ENCODE data around the gene GMCL1.
"Not testable (repeated sequence)": the region's sequence is repeated elsewhere in the genome, so short reads cannot be mapped to it uniquely, and the experiment has no call there.

The GMCL1 gene

DNA sequence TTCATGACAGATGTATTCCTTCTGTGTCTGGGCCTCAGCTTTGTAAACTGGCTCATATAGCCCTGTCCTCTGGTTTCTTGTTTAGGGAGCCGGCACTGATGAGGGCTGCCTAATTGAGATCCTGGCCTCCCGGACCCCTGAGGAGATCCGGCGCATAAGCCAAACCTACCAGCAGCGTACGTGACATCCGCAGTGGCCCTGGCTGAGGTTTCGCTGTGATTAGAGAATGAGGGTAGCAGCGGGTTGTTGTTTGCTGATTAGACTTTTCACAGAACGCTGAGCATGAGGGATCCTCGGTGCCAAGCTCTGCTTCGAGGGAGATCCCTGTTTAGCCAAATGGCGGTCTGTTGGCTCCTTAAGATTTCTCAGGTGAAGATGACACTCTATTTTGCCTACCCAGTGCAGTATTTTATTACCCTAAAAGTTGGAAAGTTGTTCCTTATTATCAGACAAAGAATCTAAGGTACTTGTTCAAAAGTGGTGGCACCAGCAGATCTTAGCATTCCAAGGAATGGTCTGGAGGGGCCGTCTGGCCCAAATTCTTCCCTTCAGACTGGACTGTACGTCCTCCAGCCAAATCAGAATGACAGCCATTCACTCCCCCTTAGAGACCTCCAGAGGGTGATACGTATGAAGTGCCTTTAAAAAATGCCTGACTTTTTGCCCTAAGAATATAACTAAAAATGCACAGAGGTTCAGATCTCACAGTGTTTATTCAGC lies 21.5 kb upstream of the GMCL1 start:
- DNase-seq (ENCODE audit: low read depth): no peak

DNA sequence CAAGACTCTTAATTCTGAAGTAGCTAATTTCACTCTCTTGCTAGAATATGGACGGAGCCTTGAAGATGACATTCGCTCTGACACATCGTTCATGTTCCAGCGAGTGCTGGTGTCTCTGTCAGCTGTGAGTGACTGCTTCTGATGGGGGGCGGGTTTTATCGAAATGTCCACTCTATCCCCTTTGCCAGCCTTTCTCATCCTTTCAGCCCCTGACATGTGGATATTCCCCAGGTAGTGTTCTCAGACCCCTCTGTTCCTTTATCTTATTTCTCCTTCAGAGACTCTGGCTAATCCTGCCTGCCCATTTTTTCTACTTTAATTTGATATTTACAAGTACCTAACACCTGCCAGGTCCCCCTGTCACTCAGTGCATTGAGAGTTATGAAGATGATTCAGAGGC lies 18.9 kb upstream of the GMCL1 start:
- no peak for DNase-seq (ENCODE audit: low read depth)

DNA sequence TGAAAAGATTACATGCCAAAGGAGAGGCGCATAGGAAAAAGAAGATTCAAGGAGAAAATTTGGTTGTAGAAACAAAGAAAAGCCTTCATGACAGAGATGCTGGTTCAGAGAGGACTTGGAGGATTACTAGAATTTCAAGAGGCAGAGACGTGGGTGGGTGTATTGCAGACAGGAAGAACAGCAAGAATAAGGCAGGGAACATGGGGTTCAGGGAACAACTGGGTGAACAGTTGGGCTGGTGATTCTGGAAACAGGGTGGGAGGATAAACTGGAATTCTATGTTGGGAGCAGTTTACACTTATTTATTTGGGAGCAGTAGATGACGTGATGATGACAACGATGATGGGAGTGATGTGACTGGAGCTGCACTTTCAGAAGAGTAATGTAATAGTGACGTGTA lies 18.4 kb upstream of the GMCL1 start:
- no peak for DNase-seq (ENCODE audit: low read depth)

DNA sequence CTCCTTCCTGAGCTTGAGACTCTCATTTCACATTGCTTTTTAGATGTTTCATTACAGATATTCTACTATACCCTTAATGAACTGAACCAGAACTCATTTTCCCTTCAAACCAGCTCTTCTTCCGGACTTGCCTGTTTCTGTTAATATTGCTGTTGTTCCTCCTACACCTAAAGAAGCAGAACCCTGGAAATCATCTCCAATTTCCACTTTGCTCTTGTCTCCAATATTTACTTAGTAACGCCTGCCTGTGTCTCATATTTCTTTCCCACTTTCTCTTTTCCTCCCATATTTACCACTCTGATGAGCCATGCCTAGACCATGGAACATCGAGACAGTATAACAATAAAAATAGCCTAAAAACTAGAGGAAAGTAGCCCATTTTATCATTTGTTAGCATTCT lies 17.9 kb upstream of the GMCL1 start:
- DNase-seq (ENCODE audit: low read depth): no peak

DNA sequence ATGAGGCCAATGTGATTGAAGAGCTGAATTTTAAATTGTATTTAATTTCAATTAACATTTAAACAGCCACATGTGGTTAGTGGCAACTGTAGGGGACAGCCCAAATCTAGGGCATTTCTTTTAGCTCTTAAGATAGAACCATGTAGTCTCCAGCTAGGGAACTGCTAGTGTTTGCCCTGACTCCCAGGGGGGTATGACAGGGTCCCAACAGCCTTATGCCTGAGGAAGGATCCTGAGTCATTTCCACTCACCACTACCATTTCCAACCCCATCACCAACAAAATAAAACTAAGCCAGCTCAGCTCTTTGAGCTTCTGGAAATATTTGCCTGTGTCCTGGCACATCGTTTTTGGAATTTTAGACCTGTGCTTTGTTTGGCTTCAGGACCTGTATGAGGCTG lies 13.7 kb upstream of the GMCL1 start:
- no peak for DNase-seq (ENCODE audit: low read depth)

DNA sequence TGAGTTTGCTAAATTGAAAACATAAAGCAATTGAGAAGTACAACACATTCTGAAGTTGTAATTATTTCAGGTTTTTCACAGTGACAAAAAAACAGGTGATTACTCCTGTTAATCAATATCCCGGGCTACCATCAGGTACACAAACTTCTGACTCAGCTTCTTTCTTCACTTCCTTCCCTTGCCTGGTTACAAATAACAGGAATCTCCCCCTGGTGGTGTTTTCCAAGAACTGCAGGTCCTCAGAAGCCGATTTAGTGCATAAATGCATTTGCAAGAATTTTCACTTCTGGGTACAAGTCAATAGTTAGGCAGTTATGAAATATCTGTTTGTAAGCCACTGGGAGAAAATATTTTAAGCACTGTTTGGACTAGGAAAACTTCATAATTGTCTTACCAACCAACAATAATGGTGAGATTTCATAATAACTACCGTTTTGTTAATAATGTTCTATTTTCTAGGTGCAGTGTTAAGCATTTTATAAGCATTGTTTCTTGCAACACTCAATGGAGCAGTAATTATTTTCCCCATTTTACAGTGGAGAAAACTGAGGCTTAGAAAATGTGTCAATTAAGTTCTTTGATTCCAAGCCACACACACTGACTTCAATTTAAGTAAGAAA lies 12.4 kb upstream of the GMCL1 start:
- DNase-seq (ENCODE audit: low read depth): peak; percentile 49

DNA sequence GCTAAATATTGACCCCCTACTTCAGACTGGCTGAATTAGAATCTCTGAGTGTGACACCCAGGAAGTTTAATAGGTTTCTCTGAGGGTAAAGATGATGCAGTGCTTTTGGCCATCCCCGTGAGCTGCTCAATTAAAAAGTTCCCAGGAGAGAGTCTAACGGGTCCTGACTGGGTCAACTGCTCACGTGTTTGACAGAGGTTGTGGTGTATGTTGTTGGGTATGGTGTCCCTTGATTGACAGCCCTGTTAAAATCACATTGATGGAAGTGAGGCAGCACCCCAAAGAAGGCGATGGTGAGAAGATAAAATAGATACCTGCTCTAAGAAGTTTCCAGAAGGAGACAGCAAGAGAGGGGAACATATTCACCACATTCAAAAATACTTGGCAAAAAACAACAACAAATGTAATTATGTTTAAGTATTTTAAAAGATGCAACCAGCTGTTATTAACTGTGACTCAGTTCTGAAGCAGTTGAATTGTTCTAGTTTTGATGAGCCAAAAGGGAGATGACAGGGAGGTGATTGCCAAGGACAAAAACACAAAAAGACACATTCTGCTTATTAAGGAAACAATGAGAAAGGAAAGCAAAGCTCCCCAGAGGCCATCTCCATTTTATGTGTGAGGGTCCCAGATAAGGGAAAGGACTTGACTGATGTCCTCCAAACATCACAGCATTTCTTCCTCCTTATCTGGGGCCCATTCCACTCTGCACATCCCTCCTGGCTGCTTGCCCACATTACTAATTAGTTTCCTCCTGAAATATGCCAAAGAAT lies 11.5 kb upstream of the GMCL1 start:
- no peak for DNase-seq (ENCODE audit: low read depth)

DNA sequence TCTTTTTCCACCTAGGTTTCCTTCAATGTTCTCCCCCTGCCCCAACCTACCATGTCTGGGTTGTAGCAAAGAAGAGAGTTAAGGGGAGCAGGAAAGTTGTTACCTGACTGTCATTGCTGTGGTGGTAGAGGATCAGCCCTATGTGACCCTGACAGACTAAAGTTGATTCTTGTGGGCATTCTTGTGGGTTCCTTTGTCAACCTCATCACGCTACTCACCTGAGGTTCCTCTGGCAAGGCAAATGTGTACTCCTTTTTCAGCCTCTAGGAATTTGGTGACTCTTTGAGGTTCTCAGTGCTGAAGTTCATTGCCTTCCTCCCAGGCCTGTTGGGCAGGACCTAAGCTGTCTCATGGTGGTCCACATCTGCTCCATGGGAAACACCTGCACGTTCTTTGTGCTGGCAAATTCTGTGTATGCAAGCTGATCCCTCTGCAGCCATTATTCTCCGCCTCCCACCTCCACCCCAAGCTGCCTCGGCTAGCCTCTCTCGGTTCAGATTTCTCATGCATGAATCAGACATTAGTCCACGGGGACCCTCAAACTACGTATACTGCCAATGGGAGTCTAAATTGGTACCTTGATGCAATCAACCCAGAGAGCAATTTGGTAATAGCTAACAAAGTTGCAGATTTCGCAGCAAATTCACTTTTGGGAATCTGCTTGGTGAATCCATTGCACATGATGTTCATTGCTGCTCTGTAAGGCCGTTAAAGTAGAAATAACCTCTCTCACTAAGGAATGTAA lies 1.5 kb upstream of the GMCL1 start:
- DNase-seq (ENCODE audit: low read depth): no peak

DNA sequence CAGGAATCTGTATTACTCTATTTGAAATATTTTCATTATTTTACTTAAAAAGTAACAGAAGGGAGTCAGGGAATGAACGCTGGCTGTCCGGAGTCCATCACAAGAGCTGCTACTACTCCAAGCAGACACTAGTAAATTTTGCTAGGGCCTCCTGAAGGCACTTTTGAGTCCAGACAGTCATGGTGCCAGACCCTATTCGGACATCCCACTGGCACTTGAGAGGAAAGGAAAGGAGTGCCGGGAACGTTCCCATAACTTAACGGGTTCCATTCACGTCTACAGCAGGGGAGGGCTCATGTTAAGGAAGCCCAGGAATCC lies 563 bp upstream of the GMCL1 start:
- no peak for DNase-seq (ENCODE audit: low read depth)

DNA sequence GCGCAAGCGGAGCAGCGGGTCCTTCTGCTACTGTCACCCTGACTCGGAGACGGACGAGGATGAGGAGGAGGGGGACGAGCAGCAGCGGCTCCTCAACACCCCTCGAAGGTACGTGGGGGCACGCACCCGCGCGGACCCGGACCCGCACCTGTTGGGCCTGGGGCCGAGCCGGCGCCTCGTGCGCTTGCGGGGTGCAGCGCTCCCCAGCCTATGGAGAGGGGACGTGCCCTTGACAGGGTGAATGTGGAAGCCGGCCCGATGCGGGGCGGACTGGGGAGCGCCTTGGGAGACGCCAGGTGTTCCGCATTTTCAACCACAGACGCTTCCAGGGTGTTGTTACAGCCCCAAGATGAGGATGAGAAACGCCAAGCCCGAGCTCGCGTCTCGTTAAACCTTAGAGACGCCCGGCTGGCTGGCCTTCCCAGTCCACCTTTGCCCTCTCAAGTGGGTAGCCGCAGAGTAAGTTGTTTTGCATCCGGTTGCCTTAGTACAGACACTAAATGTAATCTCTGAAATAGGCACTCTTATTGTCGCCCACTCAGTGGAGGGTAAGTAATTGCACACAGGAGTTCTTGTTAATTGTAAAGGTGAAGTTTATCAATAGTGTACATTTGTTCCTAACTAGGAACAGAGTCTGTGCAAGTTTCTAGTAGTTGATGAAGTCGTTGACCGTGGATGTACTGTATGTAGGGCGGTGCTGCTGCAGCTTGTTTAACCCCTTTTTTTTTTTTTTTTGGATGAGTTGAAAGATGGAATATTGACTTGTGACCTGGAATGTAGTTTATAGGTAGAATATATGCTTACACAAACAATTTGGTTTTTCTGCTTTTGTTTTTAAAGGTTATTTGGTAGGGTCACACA lies 815 bp downstream of the GMCL1 start:
- DNase-seq (ENCODE audit: low read depth): peak; percentile 12

DNA sequence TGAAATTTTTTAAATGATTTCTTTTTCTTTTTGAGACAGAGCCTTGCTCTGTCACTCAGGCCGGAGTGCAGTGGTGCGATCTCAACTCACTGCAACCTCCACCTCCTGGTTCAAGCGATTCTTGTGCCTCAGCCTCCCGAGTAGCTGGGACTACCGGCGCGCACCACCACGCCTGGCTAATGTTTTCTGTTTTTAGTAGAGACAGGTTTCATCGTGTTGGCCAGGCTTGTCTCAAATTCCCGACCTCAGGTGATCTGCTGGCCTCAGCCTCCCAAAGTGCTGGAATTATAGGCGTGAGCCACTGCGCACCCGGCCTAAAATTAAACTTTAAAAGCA lies 1.4 kb downstream of the GMCL1 start:
- DNase-seq (ENCODE audit: low read depth): not testable (repeated sequence)

DNA sequence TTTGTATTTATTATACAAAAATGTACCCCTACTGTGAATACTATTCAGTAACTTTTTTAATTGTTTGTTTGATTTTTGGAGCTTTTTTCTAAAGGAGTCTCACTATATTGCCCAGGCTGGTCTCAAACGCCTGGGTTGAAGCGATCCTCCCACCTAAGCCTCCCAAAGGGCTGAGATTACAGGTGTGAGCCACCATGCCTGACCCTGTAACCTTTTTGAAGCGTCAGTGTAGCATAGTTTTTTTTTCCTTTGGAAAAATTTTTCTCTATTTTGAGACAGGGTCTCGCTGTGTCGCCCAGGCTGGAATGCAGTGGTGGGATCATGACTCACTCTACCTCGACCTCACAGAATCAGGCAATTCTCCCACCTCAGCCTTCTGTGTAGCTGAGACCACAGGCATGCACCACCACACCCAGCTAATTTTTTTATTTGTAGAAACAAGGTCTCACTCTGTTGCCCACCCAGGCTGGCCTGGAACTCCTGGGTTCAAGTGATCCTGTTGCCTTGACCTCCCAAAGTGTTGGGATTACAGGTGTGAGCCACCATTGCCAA lies 2.0 kb downstream of the GMCL1 start:
- no peak for DNase-seq (ENCODE audit: low read depth)

DNA sequence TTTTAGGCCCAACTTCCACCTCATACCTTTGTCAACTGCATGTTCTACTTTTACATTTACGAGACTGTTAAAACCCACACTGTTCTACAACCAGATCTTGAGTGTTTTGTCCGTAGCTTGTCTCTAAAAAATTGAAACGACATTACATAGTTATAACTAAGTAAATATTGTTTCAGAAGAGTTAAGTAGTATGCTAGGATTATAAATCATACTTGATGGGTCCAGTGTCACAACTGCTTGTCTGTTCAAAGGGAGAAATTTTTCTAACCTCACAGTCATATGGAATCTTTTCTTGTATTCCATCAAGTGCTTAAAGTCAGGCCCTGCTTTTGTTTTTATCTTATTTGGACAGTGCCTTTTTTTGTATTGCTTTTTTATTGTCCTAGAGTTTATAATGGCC lies 4.3 kb downstream of the GMCL1 start:
- no peak for DNase-seq (ENCODE audit: low read depth)

DNA sequence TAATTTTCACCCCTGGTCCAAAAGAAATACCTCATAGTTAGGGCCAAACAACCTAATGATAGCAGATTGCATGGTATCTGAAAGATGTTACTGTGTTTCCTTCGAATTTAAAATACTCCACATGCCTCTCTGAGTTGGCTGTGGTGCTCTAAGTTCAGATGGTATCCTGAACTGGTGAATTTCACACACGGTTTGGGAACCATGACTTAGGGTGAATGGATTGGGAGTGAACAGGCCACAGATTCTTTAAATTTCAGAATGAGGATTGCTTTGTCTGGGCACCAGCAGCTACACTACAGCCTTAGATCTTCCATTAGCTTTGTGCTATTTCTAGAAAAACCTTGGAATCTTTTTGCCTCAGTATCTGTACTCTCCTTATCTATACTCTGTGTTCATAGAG lies 6.2 kb downstream of the GMCL1 start:
- DNase-seq (ENCODE audit: low read depth): no peak

DNA sequence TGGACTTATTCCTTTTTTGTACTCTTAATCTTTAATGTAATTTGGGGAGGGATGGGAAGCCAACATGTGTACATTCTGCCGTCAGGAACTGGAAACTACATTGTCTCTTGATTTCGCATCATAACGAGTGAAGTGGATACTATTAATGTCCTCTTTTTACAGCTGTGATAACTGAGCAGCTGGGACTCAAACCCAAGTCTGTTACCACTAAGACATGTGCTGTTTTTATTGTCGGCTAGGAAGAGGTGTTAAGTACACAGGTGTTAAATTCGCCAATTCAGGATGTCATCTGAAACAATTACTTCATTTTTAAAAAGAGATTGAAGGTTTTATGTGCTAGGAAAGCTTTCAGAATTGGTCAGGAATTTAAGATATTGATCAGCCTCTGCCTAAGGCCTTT lies 6.9 kb downstream of the GMCL1 start:
- no peak for DNase-seq (ENCODE audit: low read depth)

DNA sequence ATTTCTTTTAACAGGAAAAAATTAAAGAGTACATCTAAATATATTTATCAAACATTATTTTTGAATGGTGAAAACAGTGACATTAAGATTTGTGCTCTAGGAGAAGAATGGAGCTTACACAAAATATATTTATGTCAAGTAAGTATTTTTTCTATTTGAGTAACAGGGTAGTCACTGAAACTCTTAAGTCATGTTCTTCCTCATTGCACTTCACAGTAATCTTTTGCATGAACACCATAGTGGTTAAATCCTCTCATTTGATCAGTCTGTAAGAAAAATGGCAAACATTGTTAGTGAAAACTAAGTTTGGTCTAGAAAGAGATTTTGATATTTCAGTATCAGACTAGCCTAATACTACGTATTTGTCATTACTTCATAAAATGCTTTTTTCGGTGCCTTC lies 8.1 kb downstream of the GMCL1 start:
- DNase-seq (ENCODE audit: low read depth): no peak

DNA sequence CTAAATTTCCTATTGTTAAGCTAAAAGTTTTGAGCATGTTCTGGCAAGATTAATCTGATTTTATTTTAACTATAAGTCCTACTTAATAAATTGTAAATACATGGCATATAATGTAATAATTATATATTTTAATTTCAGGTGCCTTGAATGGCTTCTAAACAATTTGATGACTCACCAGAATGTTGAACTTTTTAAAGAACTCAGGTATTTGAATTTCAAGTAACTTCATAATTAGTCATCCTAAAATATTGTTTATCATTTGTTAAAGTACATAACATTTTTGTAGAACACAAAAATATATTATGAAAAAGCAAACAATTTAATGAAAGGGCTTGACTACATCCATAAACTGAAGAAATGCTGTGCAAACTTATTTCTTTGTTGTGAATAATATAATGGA lies 14.5 kb downstream of the GMCL1 start:
- DNase-seq (ENCODE audit: low read depth): no peak

DNA sequence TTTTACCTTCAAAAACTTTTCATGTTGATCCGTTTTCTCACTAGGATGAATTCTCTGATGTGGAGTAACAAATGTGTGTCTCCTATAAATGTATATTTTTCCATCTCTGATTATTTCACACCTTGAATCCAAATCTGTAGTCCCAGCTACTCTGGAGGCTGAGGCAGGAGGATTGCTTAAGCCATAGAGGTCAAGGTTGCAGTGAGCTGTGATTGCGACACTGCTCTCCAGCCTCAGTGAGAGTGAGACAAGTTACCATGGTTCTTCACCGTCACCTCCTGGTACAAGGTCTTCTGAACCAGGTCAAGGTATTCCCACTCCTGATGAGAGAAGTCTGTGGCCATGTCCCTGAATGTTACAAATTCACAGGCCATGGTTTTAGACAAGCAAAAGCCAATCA lies 15.1 kb downstream of the GMCL1 start:
- no peak for DNase-seq (ENCODE audit: low read depth)

DNA sequence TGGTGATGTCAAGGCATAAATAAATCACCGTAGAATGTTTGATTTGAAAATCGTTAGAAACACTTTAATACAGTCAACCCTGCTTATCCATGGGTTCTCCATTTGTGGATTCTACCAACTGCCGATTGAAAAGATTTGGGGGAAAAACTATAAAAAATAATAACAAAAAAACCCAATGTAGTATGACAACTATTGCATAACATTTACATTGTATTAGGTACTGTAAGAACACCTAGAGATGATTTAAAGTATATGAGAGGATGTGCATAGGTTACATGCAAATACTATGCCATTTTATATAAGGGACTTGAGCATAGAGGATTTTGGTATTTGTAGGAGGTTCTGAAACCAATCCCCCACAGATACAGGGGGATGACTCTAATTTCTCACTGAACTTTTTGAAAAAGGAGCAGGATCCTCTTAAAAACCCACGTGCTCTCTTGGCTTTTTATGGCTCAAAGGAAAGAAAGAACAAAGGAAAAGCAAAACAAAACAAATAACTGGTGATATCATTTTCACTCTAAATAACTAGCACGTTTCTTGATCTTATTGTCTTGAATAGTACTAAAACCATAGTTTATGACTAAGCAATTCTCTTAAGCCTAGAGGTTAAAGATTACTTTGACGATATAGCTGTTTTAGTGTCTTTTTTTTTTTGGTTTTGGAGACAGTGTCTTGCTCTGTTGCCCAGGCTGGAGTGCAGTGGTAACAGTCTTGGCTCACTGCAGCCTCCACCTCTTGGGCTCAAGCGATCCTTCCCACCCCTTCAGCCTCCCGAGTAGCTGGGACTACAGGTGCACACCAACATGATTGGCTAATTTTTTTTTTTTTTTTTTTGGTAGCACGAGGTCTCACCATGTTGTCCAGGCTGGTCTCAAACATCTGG lies 17.0 kb downstream of the GMCL1 start:
- no peak for DNase-seq (ENCODE audit: low read depth)

DNA sequence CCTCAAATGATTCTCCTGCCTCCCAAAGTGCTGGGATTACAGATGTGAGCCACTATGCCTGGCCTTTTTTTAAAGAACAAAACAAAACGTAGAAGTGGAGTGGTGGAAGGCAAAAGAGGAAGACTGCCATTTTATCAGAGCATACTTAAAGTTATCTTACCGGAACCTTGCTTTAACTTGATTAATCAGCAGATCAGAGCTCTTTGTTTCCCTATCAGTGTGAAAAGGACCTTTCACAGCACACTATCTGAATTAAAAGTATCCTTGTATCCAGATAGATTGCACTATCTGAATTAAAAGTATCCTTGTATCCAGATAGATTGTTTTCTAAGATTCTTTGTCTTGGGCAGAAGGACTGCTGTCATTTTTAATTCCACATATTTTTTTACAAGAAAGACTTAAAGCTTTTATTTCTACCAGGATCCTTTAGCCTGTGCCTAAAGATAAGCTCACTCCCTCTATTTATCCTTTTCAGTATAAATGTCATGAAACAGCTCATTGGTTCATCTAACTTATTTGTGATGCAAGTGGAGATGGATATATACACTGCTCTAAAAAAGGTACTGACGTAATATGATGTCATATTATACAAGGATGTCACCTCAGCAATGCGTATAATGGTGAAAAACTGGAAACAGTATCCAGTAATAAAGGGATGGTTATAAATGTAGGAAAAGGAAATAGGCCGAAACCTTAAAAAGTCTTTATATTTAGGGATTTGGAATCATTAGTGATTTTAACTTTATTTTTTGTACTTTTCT lies 17.8 kb downstream of the GMCL1 start:
- no peak for DNase-seq (ENCODE audit: low read depth)
